ENCODE data around the gene ZNF556.
A peak's percentile ranks its signal among the peaks of the same experiment; 100 is the strongest.

ZNF556 gene

GRCh38 chr19:2827022-2827421 lies 40.1 kb upstream of the ZNF556 start:
- no peak for DNase-seq (ENCODE audit: low read depth)
- H3K4me3 ChIP-seq (ENCODE audit: low read depth, low read length): no peak overlapping the region
- no peak for TF ChIP-seq CTCF (IDR thresholded peaks at IDR 0.05; ENCODE audit: insufficient read depth, low read depth, low read length, missing control alignments)

GRCh38 chr19:2827840-2828489 lies 39.2 kb upstream of the ZNF556 start:
- H3K4me3 ChIP-seq (ENCODE audit: low read depth, low read length): no peak overlapping the region
- no peak for TF ChIP-seq CTCF (IDR thresholded peaks at IDR 0.05; ENCODE audit: insufficient read depth, low read depth, low read length, missing control alignments)
- no peak for DNase-seq (ENCODE audit: low read depth)

GRCh38 chr19:2834294-2834871 lies 32.8 kb upstream of the ZNF556 start:
- no peak for TF ChIP-seq CTCF (IDR thresholded peaks at IDR 0.05; ENCODE audit: insufficient read depth, low read depth, low read length, missing control alignments)
- no peak overlapping the region for H3K4me3 ChIP-seq (ENCODE audit: low read depth, low read length)
- no peak for DNase-seq (ENCODE audit: low read depth)

GRCh38 chr19:2837430-2837829 lies 29.7 kb upstream of the ZNF556 start:
- no peak overlapping the region for H3K4me3 ChIP-seq (ENCODE audit: low read depth, low read length)
- TF ChIP-seq CTCF (IDR thresholded peaks at IDR 0.05; ENCODE audit: insufficient read depth, low read depth, low read length, missing control alignments): no peak
- no peak for DNase-seq (ENCODE audit: low read depth)

- peak; percentile 100 for DNase-seq (ENCODE audit: low read depth)
- TF ChIP-seq CTCF (IDR thresholded peaks at IDR 0.05; ENCODE audit: insufficient read depth, low read depth, low read length, missing control alignments): peak; percentile 60
- peak within 1 kb of the TSS; percentile 81 for H3K4me3 ChIP-seq (ENCODE audit: low read depth, low read length)
Measured at GRCh38 chr19:2840794-2841791, 26.0 kb upstream of the ZNF556 start, which contains the start of gene ZNF555. ZNF555 (plus strand) TSS chr19:2841475; CDS start chr19:2841573, 98 bp downstream.

- DNase-seq (ENCODE audit: low read depth): no peak
- TF ChIP-seq CTCF (IDR thresholded peaks at IDR 0.05; ENCODE audit: insufficient read depth, low read depth, low read length, missing control alignments): no peak
- peak overlapping the region; percentile 63 for H3K4me3 ChIP-seq (ENCODE audit: low read depth, low read length)
Measured at GRCh38 chr19:2841855-2842574, 25.1 kb upstream of the ZNF556 start.
